Right lobe of liver (tissue), 6 donors: ENCODE results near the gene SLC38A4. TPM values are rescaled to one million over a fixed set of nuclear protein-coding genes. Genes with fewer than 3 reads are reported as not detected.
A peak's percentile ranks its signal among the peaks of the same experiment; 100 is the strongest.

ENCODE experiments used
- ATAC-seq, 4 donors: fragments of 200-7000 bp; cut with Tn5 transposase; one replicate each; pipeline ENCODE4 v1.9.1; 2020; ENCODE audit warnings: mild to moderate bottlenecking in 4 of 4, moderate library complexity in 4 of 4
- DNase-seq, 3 donors: peaks; one replicate each; pipeline ENCODE4 v3.0.0-alpha.2; 2020
- H3K27ac ChIP-seq, 3 donors: fragments of 200-600 bp; one replicate each; pipeline ENCODE4 v1.8.0; 2022
- H3K27me3 ChIP-seq, 2 donors: fragments of 200-600 bp; one replicate each; pipeline ENCODE4 v1.8.0; 2022
- H3K36me3 ChIP-seq, 4 donors: fragments of 200-600 bp; sonication (generic) in 1 of 4; one replicate each; pipeline versions ENCODE4 v1.5.1 to v1.8.0; 2017 to 2022; ENCODE audit warnings: control low read depth in 1 of 4
- H3K4me1 ChIP-seq, 4 donors: fragments of 200-600 bp; sonication (generic) in 1 of 4; one replicate each; pipeline versions ENCODE4 v1.5.1 to v1.8.0; 2017 to 2022; ENCODE audit warnings: control low read depth in 1 of 4
- H3K4me3 ChIP-seq, 3 donors: fragments of 200-600 bp; one replicate each; pipeline ENCODE4 v1.8.0; 2022
- H3K9me3 ChIP-seq, 4 donors: fragments of 200-600 bp; sonication (generic) in 1 of 4; one replicate each; pipeline versions ENCODE4 v1.5.1 to v1.8.0; 2017 to 2022; ENCODE audit warnings: control low read depth in 1 of 4
- CTCF ChIP-seq, 4 donors: fragments of 200-600 bp in 3 of 4; fragments of 450-650 bp in 1 of 4; IDR thresholded peaks; one replicate each; pipeline versions ENCODE4 v1.5.1 to v1.8.0; 2016 to 2022; ENCODE audit warnings: antibody characterized with exemption in 4 of 4, mild to moderate bottlenecking in 2 of 4
- POLR2A ChIP-seq: fragments of 450-650 bp; IDR thresholded peaks from one replicate; pipeline ENCODE4 v1.6.1; 2017; ENCODE audit warnings: antibody characterized with exemption, mild to moderate bottlenecking
- WGBS: methylation state at CpG from one replicate; pipeline ENCODE4 v1.1.6; 2018; ENCODE audit warnings: low coverage, low lambda C conversion rate; ENCODE audit not compliant: insufficient coverage; ENCODE audit errors: missing lambda C conversion rate; 5-methylcytosine and 5-hydroxymethylcytosine counted together
- intact Hi-C, 2 donors: fragments of 100-400 bp; cut with DNase I; formaldehyde crosslinking; loops; one replicate each; pipeline versions ENCODE4 v1.11.2 to v1.14.1; 2022
- total RNA-seq, 6 experiments: library from RNA; depleted of rRNA in 2 of 6; stranded (reverse); fragments of >200 nt in 2 of 6; fragmentation: NEBNext Ultra II Directional in 3 of 6; extraction: Animal tissue kit (Norgen Biotek cat#: 25700) in 3 of 6; gene quantifications; one replicate each; pipeline versions ENCODE4 v1.1.0 to v1.2.4, GENCODE V29; 2016 to 2023
- donor health status: DM: no; HTN: yes; CAD: no.
- donor health status: DM: no; HTN: no; CAD: no.
- donor health status: DM: no; HTN: no; CAD: no.
- donor health status: DM: no; HTN: yes; CAD: no.
- donor health status: DM: no; HTN: yes; CAD: no.

The SLC38A4 gene
- total RNA-seq, 6 experiments from 2014 or later: 158 to 604 (median 295) TPM

- DNase-seq (no peak), ATAC-seq (peak; percentile 18 to 49 (median 33))
- 34% methylated on average over 3 of the region's 3 CpGs for WGBS
- Histone ChIP-seq H3K27me3 (no peaks in the 10 kb centered on the region), H3K27ac (peak overlapping the region; percentile 12 to 54 (median 42)), H3K4me3 (no peak overlapping the region), H3K4me1 (peaks cover 0 to 95% (median 31%) of the 10 kb centered on the region in 4 donors), H3K9me3 (no peaks in the 10 kb centered on the region), H3K36me3 (peaks cover 0 to 94% (median 33%) of the 10 kb centered on the region in 4 donors)
- intact Hi-C loops: no loop called here
- no peak for TF ChIP-seq POLR2A
- no peak for TF ChIP-seq CTCF (IDR thresholded peaks at IDR 0.05)
Measured at GRCh38 chr12:46775796-46776195, 50.0 kb downstream of the SLC38A4 start.

- Histone ChIP-seq H3K27ac (peak overlapping the region in 2 of 3 donors; percentile 42 to 54), H3K36me3 (peaks cover 0 to 92% (median 30%) of the 10 kb centered on the region in 4 donors), H3K4me1 (peaks cover 0 to 89% (median 34%) of the 10 kb centered on the region in 4 donors), H3K27me3 (no peaks in the 10 kb centered on the region), H3K9me3 (no peaks in the 10 kb centered on the region), H3K4me3 (no peak overlapping the region)
- peak in 2 of 4 donors; percentile 6 to 7 for ATAC-seq
- no peak for DNase-seq
- intact Hi-C loops: no loop called here
- TF ChIP-seq CTCF (IDR thresholded peaks at IDR 0.05): no peak
- TF ChIP-seq POLR2A: no peak
Measured at GRCh38 chr12:46774322-46774633, 51.5 kb downstream of the SLC38A4 start.

- H3K4me3 ChIP-seq: no peak overlapping the region
- no peak for TF ChIP-seq POLR2A
- TF ChIP-seq CTCF (IDR thresholded peaks at IDR 0.05): no peak
- ATAC-seq (no peak), DNase-seq (no peak)
- peak overlapping the region in 1 of 3 donors; percentile 54 for H3K27ac ChIP-seq
- intact Hi-C loops: no loop called here
- H3K9me3 ChIP-seq: no peaks in the 10 kb centered on the region
- no peaks in the 10 kb centered on the region for H3K27me3 ChIP-seq
- H3K4me1 ChIP-seq: peaks cover 0 to 84% (median 34%) of the 10 kb centered on the region in 4 donors
- 43% methylated on average over 4 of the region's 4 CpGs for WGBS
- H3K36me3 ChIP-seq: peaks cover 0 to 92% (median 29%) of the 10 kb centered on the region in 4 donors
Measured at GRCh38 chr12:46773586-46774321, 52.0 kb downstream of the SLC38A4 start.

- Histone ChIP-seq H3K9me3 (no peaks in the 10 kb centered on the region), H3K27ac (peak overlapping the region; percentile 11 to 56 (median 43)), H3K4me3 (no peak overlapping the region), H3K27me3 (no peaks in the 10 kb centered on the region), H3K4me1 (peaks cover 0 to 60% (median 27%) of the 10 kb centered on the region in 4 donors), H3K36me3 (peaks cover 0 to 93% (median 28%) of the 10 kb centered on the region in 4 donors)
- DNase-seq (no peak), ATAC-seq (peak in 3 of 4 donors; percentile 12 to 32 (median 22))
- WGBS: 56% methylated on average over 1 of the region's 1 CpG
- no peak for TF ChIP-seq CTCF (IDR thresholded peaks at IDR 0.05)
- intact Hi-C loops: no loop called here
Measured at GRCh38 chr12:46771268-46771827, 54.4 kb downstream of the SLC38A4 start.
